H9 (cell line): ENCODE data around the gene FRRS1. TPM values are rescaled to one million over a fixed set of nuclear protein-coding genes. Genes with fewer than 3 reads are reported as not detected.

ENCODE experiments used
- DNase-seq: peaks from one replicate; pipeline ENCODE4 v3.0.0-alpha.2; 2017
- H2AFZ ChIP-seq: one replicate; pipeline ENCODE4 v1.6.1; 2013; ENCODE audit warnings: mild to moderate bottlenecking, low read length, control low read depth, moderate library complexity
- H2AK5ac ChIP-seq: 2 replicates; pipeline ENCODE4 v1.6.1; 2013; ENCODE audit warnings: low read length, control low read depth, mixed read lengths; ENCODE audit not compliant: insufficient read length
- H2BK120ac ChIP-seq: one replicate; pipeline ENCODE4 v1.6.1; 2013; ENCODE audit warnings: low read depth, mild to moderate bottlenecking, low read length, control low read depth, inconsistent platforms; ENCODE audit not compliant: poor library complexity, severe bottlenecking
- H2BK12ac ChIP-seq: 2 replicates; pipeline ENCODE4 v1.6.1; 2013; ENCODE audit warnings: low read length, control low read depth, mixed read lengths, low read depth; ENCODE audit not compliant: insufficient read length
- H2BK15ac ChIP-seq: 2 replicates; pipeline ENCODE4 v1.6.1; 2013; ENCODE audit warnings: low read depth, low read length, control low read depth
- H2BK20ac ChIP-seq: one replicate; pipeline ENCODE4 v1.6.1; 2013; ENCODE audit warnings: low read depth, mild to moderate bottlenecking, low read length, control low read depth, inconsistent platforms; ENCODE audit not compliant: poor library complexity, severe bottlenecking
- H2BK5ac ChIP-seq: 2 replicates; pipeline ENCODE4 v1.6.1; 2013; ENCODE audit warnings: low read length, control low read depth, mixed read lengths; ENCODE audit not compliant: insufficient read length
- H3K14ac ChIP-seq: 2 replicates; pipeline ENCODE4 v1.6.1; 2013; ENCODE audit warnings: low read length, control low read depth; ENCODE audit not compliant: insufficient read depth
- H3K18ac ChIP-seq: 2 replicates; pipeline ENCODE4 v1.6.1; 2013; ENCODE audit warnings: low read depth, mild to moderate bottlenecking, mixed read lengths, low read length, control low read depth; ENCODE audit not compliant: insufficient read length
- H3K23ac ChIP-seq: 2 replicates; pipeline ENCODE4 v1.6.1; 2013; ENCODE audit warnings: low read length, control low read depth, mixed read lengths, low read depth; ENCODE audit not compliant: insufficient read length
- H3K23me2 ChIP-seq: 2 replicates; pipeline ENCODE4 v1.6.1; 2013; ENCODE audit warnings: low read depth, mild to moderate bottlenecking, mixed read lengths, low read length, control low read depth; ENCODE audit not compliant: insufficient read length, poor library complexity, severe bottlenecking
- H3K27ac ChIP-seq: 2 replicates; pipeline ENCODE4 v1.5.1; 2013; ENCODE audit warnings: low read length, control low read depth, mixed read lengths, low read depth; ENCODE audit not compliant: insufficient read length
- H3K27me3 ChIP-seq: 2 replicates; pipeline ENCODE4 v1.6.1; 2013; ENCODE audit warnings: low read length, control low read depth, inconsistent platforms; ENCODE audit not compliant: insufficient read depth
- H3K4ac ChIP-seq: 2 replicates; pipeline ENCODE4 v1.6.1; 2013; ENCODE audit warnings: low read depth, mild to moderate bottlenecking, control low read depth, inconsistent platforms, low read length, moderate library complexity
- H3K4me1 ChIP-seq: 2 replicates; pipeline ENCODE4 v1.6.1; 2013; ENCODE audit warnings: low read length, control low read depth, inconsistent platforms; ENCODE audit not compliant: insufficient read depth
- H3K4me2 ChIP-seq: 2 replicates; pipeline ENCODE4 v1.6.1; 2013; ENCODE audit warnings: low read length, control low read depth, mixed read lengths; ENCODE audit not compliant: insufficient read length, insufficient read depth
- H3K56ac ChIP-seq: 2 replicates; pipeline ENCODE4 v1.6.1; 2013; ENCODE audit warnings: low read depth, mild to moderate bottlenecking, mixed read lengths, low read length, control low read depth; ENCODE audit not compliant: insufficient read length
- H3K79me1 ChIP-seq: 2 replicates; pipeline ENCODE4 v1.6.1; 2013; ENCODE audit warnings: low read depth, mild to moderate bottlenecking, moderate library complexity, low read length, control low read depth, inconsistent platforms; ENCODE audit not compliant: insufficient read depth, poor library complexity, severe bottlenecking
- H3K79me2 ChIP-seq: 2 replicates; pipeline ENCODE4 v1.6.1; 2013; ENCODE audit warnings: low read length, control low read depth, inconsistent platforms; ENCODE audit not compliant: insufficient read depth
- H3K9ac ChIP-seq: 2 replicates; pipeline ENCODE4 v1.6.1; 2013; ENCODE audit warnings: low read length, control low read depth, mixed read lengths; ENCODE audit not compliant: insufficient read length; ENCODE audit errors: extremely low read depth
- H3K9me3 ChIP-seq: one replicate; pipeline ENCODE4 v1.6.1; 2013; ENCODE audit warnings: low read depth, low read length, inconsistent platforms; ENCODE audit not compliant: control insufficient read depth
- H3T11ph ChIP-seq: one replicate; pipeline ENCODE4 v1.6.1; 2013; ENCODE audit warnings: mild to moderate bottlenecking, low read length, control low read depth, inconsistent platforms
- H4K20me1 ChIP-seq: one replicate; pipeline ENCODE4 v1.6.1; 2013; ENCODE audit not compliant: control insufficient read depth, insufficient read length, insufficient read depth
- H4K5ac ChIP-seq: 2 replicates; pipeline ENCODE4 v1.6.1; 2013; ENCODE audit warnings: low read depth, mild to moderate bottlenecking, mixed read lengths, low read length, control low read depth; ENCODE audit not compliant: insufficient read length
- H4K8ac ChIP-seq: replicated peaks from 2 replicates; pipeline ENCODE4 v1.6.1; 2013; ENCODE audit warnings: low read length, control low read depth, mixed read lengths, low read depth; ENCODE audit not compliant: insufficient read length
- H4K91ac ChIP-seq: 2 replicates; pipeline ENCODE4 v1.6.1; 2013; ENCODE audit warnings: low read depth, mild to moderate bottlenecking, moderate library complexity, mixed read lengths, low read length, control low read depth; ENCODE audit not compliant: insufficient read length
- H3K27ac Mint-ChIP-seq, 3 experiments: 2 replicates in 2 of 3; 3 replicates in 1 of 3; pipeline ENCODE4 v1.8.0; 2020 to 2021; ENCODE audit warnings: mixed read lengths in 3 of 3, mild to moderate bottlenecking in 1 of 3, moderate library complexity in 1 of 3
- H3K27me3 Mint-ChIP-seq: 2 replicates; pipeline ENCODE4 v1.8.0; 2021; ENCODE audit warnings: low read depth, mild to moderate bottlenecking, moderate library complexity, mixed read lengths
- H3K36me3 Mint-ChIP-seq, 3 experiments: 2 replicates in 2 of 3; 3 replicates in 1 of 3; pipeline ENCODE4 v1.8.0; 2020 to 2021; ENCODE audit warnings: low read depth in 3 of 3, mixed read lengths in 3 of 3; ENCODE audit not compliant: insufficient read depth in 1 of 3
- H3K4me1 Mint-ChIP-seq, 2 experiments: 2 replicates each; pipeline ENCODE4 v1.8.0; 2020; ENCODE audit warnings: mixed read lengths in 2 of 2
- H3K4me3 Mint-ChIP-seq, 2 experiments: 2 replicates in 1 of 2; 3 replicates in 1 of 2; pipeline ENCODE4 v1.8.0; 2020 to 2021; ENCODE audit warnings: mild to moderate bottlenecking in 2 of 2, mixed read lengths in 2 of 2, moderate library complexity in 1 of 2
- H3K9me3 Mint-ChIP-seq, 2 experiments: 2 replicates in 1 of 2; 3 replicates in 1 of 2; pipeline ENCODE4 v1.8.0; 2020; ENCODE audit warnings: mild to moderate bottlenecking in 2 of 2, mixed read lengths in 2 of 2, moderate library complexity in 1 of 2
- WGBS: extraction: QIAGEN DNeasy Blood & Tissue Kit; methylation state at CpG from one replicate; pipeline ENCODE4 v1.1.7; 2013; ENCODE audit warnings: missing lambda C conversion rate, low lambda C conversion rate, mixed read lengths; ENCODE audit not compliant: insufficient read length; ENCODE audit errors: extremely low coverage; 5-methylcytosine and 5-hydroxymethylcytosine counted together
- total RNA-seq: library from RNA; stranded (reverse); gene quantifications from 2 replicates; pipeline ENCODE4 v1.2.1, GENCODE V29; 2021
- TF ChIP-seq, protein P1 (sequence below): fragments of 200-600 bp; sonication (generic); conservative IDR thresholded peaks from 3 replicates; pipeline ENCODE4 v1.8.0; 2021; ENCODE audit warnings: antibody characterized with exemption, mild to moderate bottlenecking

The FRRS1 gene
- total RNA-seq, 1 experiment from 2014 or later = 5.6 TPM

DNA sequence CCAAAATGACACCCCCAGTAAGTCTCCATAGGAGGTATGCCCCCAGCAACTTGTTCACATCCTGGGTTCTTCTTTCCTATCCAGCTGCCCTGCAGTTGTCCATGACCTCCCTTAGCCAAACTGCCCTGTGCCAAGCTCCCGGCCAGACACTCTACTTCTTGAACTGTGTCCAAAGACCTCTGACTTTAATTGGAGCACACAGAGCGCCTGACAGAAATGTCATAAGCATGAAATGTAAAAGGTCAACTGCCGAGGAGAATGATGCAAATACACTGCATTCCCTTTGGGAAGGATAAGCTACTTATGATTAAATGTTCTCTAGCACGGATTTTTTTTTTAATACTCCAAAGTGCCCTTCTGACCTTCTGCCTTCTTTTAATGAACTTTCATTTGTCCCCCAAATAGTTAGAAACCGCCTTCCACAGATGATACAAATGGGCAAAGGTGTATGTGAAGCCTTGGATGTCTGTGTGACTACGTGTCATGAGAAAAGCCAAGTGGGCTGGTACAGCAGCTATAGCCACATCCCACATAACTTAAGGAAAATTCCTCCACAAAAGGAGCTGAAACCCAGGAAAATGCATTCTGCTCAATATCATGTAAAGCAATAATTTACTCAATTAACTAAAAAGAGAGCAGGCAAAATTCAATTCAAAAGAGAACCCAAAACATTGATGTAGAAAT lies 93.8 kb downstream of the FRRS1 start:
- Histone ChIP-seq H3K9me3 (no peaks in the 10 kb centered on the region), H3K79me2 (no peaks in the 10 kb centered on the region), H2AFZ (no peak overlapping the region), H2BK120ac (no peak overlapping the region), H3K18ac (no peak overlapping the region), H2AK5ac (no peak overlapping the region), H3K56ac (no peak overlapping the region), H3K4ac (no peak overlapping the region), H3K27ac (no peak overlapping the region), H2BK15ac (no peak overlapping the region), H2BK12ac (no peak overlapping the region), H2BK5ac (no peak overlapping the region), H3K27me3 (no peaks in the 10 kb centered on the region), H3K79me1 (no peaks in the 10 kb centered on the region), H4K20me1 (no peaks in the 10 kb centered on the region), H4K8ac (no peak overlapping the region), H3K23ac (no peak overlapping the region), H4K5ac (no peak overlapping the region), H3K23me2 (no peaks in the 10 kb centered on the region), H3K14ac (no peak overlapping the region), H4K91ac (no peak overlapping the region), H2BK20ac (no peak overlapping the region), H3K9ac (no peak overlapping the region), H3T11ph (no peak overlapping the region), H3K4me1 (no peaks in the 10 kb centered on the region), H3K4me2 (no peak overlapping the region)
- no peaks in the 10 kb centered on the region for H3K27me3 Mint-ChIP-seq
- H3K4me1 Mint-ChIP-seq = no peaks in the 10 kb centered on the region; a peak in 1 of 4 replicates
- WGBS = no CpG with 5 or more reads among the region's 6 CpGs
- no peak for DNase-seq
- H3K4me3 Mint-ChIP-seq = no peak overlapping the region
- no peaks in the 10 kb centered on the region for H3K36me3 Mint-ChIP-seq
- TF ChIP-seq, protein P1, sequence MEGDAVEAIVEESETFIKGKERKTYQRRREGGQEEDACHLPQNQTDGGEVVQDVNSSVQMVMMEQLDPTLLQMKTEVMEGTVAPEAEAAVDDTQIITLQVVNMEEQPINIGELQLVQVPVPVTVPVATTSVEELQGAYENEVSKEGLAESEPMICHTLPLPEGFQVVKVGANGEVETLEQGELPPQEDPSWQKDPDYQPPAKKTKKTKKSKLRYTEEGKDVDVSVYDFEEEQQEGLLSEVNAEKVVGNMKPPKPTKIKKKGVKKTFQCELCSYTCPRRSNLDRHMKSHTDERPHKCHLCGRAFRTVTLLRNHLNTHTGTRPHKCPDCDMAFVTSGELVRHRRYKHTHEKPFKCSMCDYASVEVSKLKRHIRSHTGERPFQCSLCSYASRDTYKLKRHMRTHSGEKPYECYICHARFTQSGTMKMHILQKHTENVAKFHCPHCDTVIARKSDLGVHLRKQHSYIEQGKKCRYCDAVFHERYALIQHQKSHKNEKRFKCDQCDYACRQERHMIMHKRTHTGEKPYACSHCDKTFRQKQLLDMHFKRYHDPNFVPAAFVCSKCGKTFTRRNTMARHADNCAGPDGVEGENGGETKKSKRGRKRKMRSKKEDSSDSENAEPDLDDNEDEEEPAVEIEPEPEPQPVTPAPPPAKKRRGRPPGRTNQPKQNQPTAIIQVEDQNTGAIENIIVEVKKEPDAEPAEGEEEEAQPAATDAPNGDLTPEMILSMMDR = no peak
- no peak overlapping the region for H3K27ac Mint-ChIP-seq
- no peaks in the 10 kb centered on the region for H3K9me3 Mint-ChIP-seq
